K562 (cell line): ENCODE data around the gene TERB1. TPM values are rescaled to one million over a fixed set of nuclear protein-coding genes. Genes with fewer than 3 reads are reported as not detected.

ENCODE experiments used
- CEBPB ChIP-seq: fragments of 450-650 bp; IDR thresholded peaks from 2 replicates; pipeline ENCODE4 v1.6.1; 2016; ENCODE audit warnings: missing genetic modification characterization, missing compliant biosample characterization
- HDGF ChIP-seq: fragments of 450-650 bp; IDR thresholded peaks from 2 replicates; pipeline ENCODE4 v1.6.1; 2016
- NFE2 ChIP-seq: IDR thresholded peaks from 2 replicates; pipeline ENCODE4 v1.6.1; 2014; ENCODE audit warnings: antibody characterized with exemption, low read depth
- NR0B1 ChIP-seq: fragments of 450-650 bp; IDR thresholded peaks from one replicate; pipeline ENCODE4 v1.6.1; 2018; ENCODE audit warnings: mild to moderate bottlenecking, moderate library complexity; ENCODE audit not compliant: partially characterized antibody
- RBM17 ChIP-seq: fragments of 200-400 bp; formaldehyde crosslinking; IDR thresholded peaks from 2 replicates; pipeline ENCODE4 v1.6.1; 2017; ENCODE audit warnings: low read depth, mild to moderate bottlenecking, low read length, borderline replicate concordance
- SETDB1 ChIP-seq: IDR thresholded peaks from one replicate; pipeline ENCODE4 v1.6.1; 2012; ENCODE audit warnings: low read length, control low read depth, inconsistent platforms
- TCF3 ChIP-seq: sonication (generic); formaldehyde crosslinking; IDR thresholded peaks from 2 replicates; pipeline ENCODE4 v1.4.0; 2020; ENCODE audit warnings: mild to moderate bottlenecking, missing genetic modification reagents
- ZNF165 ChIP-seq: fragments of 250-450 bp; sonication (Bioruptor Pico); IDR thresholded peaks from 2 replicates; pipeline ENCODE4 v1.4.0; 2020; ENCODE audit warnings: borderline replicate concordance
- ZNF407 ChIP-seq: fragments of 450-650 bp; IDR thresholded peaks from 2 replicates; pipeline ENCODE4 v1.6.1; 2016; ENCODE audit warnings: low read depth
- polyA plus RNA-seq, 8 experiments: library from polyadenylated mRNA; depleted of rRNA in 4 of 8; stranded (reverse) in 5 of 8; unstranded in 3 of 8; fragments of >200 nt; fragmentation: Nextera tagmentation in 2 of 8; fragmentation: Illumina TruSeq in 1 of 8; extraction: Ambion mirVana in 2 of 8; extraction: Trizol in 1 of 8; gene quantifications; 2 replicates each; pipeline versions ENCODE4 v1.2.1 to v1.2.3, GENCODE V29; 2011 to 2014; ENCODE audit warnings: inconsistent platforms in 1 of 8, missing spikeins in 1 of 8
- total RNA-seq, 7 experiments: library from RNA; depleted of rRNA in 6 of 7; stranded (reverse); fragments of >200 nt in 6 of 7; fragmentation: Illumina TruSeq in 2 of 7; extraction: Trizol in 2 of 7; gene quantifications; 2 replicates each; pipeline versions ENCODE4 v1.2.1 to v1.2.3, GENCODE V29; 2011 to 2021; ENCODE audit warnings: low replicate concordance in 1 of 7

Gene TERB1
- total and polyA plus RNA-seq, 9 of the 15 experiments (the other 6 are each of a cell fraction or from before 2014, with no cell fraction given), result not detected

- TF ChIP-seq ZNF407 (no peak), ZNF165 (no peak), CEBPB (tag) (no peak), RBM17 (no peak), HDGF (no peak), SETDB1 (no peak), NR0B1 (no peak), TCF3 (CRISPR knock-in tag) (no peak), NFE2 (no peak)
Measured at GRCh38 chr16:66714654-66715307, 86.6 kb downstream of the TERB1 start (continued).
